ENCODE results near the gene BBLN. TPM values are rescaled to one million over a fixed set of nuclear protein-coding genes. Genes with fewer than 3 reads are reported as not detected.
A peak's percentile ranks its signal among the peaks of the same experiment; 100 is the strongest.

The BBLN gene
- total RNA-seq, 2 experiments from 2014 or later = 77.6 to 90.9 TPM

DNA sequence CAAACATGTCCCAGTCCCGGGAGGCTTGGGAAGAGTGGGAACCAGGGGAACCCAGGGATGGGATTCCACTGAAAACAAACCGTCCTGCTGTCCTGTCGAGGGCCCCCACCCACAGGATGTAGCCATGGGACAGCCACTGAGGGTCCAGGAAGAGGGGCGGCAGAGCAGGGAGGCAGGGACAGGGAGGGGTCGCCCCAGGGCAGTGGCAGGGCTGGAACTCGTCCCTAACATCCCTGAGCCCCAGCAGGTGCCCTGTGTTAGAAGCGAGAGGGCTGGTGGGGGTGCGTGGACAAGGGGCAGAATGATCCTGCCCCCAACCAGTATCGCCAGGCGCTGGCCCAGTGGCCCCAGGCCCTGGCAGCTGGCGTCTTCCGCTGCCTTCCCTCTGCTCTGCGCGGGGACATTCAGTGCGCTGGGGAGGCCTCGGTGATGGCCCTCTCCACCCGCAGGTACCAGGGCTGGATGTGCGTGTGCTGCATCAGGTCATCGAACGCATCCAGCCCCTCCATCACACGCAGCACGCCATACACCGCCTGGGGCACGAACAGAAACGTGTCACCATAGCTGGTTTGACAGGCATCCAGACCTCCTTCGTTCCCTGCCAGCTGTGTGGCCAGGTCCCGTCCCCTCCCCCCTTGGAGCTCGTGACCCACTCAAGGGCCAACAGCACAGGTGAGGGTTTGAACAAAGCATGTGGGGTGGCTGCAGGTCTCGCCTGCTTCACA lies 39.2 kb upstream of the BBLN start:
- POLR2A ChIA-PET = interaction anchor here (1.0 kb wide), 1 partner anchor 51 kb away, joined by 3 read pairs; no protein-coding TSS in a partner anchor
- no peak for ATAC-seq (ENCODE audit: low read depth)
- Mint-ChIP-seq H3K36me3 (peaks cover 4% of the 10 kb centered on the region), H3K9me3 (no peaks in the 10 kb centered on the region), H3K27ac (no peak overlapping the region), H3K4me1 (peaks cover 19% of the 10 kb centered on the region), H3K4me3 (no peak overlapping the region), H3K27me3 (no peaks in the 10 kb centered on the region)
- no peak for DNase-seq

DNA sequence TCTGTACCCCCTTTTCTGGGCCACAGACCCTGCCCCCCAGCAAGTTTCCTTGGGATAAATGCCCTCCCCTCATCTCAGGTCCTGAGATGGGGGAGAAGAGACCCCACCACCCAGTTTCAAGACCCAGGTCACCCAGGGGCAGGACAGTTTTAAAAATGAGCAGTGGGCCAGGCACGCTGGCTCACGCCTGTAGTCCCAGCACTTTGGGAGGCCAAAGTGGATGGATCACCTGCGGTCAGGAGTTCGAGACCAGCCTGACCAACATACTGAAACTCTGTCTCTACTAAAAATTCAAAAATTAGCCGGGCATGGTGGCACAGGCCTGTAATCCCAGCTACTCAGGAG lies 38.6 kb upstream of the BBLN start:
- Mint-ChIP-seq H3K27me3 (no peaks in the 10 kb centered on the region), H3K36me3 (peaks cover 4% of the 10 kb centered on the region), H3K4me1 (peaks cover 24% of the 10 kb centered on the region), H3K4me3 (no peak overlapping the region), H3K9me3 (no peaks in the 10 kb centered on the region), H3K27ac (no peak overlapping the region)
- ATAC-seq (ENCODE audit: low read depth) (no peak), DNase-seq (no peak)
- POLR2A ChIA-PET = no interaction called here

DNA sequence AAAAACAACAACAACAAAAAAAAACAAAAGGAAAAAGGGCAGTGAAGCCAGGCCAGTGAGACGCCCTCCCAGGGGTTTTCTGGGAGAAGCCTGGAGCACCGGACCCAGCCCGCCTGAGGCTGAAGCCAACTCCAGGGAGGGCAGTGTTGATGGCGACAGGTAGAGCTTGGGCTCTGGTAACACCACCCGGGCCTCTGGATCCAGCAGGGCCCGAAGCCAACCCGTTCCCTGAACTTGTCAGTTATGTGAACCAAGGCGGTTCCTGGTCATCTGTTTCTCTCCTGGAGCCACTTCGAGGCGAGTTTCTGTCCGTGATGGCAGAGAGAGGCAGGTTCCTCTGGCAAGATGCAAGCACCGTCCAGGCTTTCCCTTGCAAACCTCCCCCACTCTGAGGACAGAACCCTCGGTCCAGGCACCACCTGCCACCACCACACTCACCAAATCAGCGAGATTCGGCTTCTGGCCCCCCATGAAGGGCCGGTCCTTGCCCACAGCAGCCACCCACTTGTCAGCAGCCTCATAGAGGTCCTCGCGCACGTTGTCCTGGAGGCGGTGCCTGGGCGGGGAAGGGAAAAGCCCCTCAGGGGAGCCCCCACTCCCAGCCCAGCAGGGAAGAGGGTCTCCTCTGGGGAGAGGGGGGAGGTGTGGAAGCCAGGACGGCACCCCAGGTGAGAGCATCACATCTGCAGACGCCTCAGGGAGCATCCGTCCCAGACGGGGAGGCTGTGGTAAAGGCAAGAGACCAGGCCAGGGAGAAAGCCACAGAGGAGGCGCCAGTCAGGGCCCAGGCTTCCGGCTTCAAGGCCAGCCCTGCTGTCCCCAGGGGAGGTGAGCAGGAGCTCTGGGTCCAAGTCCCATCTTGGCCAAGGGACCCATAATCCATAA lies 37.9 kb upstream of the BBLN start:
- H3K27ac Mint-ChIP-seq = no peak overlapping the region
- DNase-seq = no peak
- no peak overlapping the region for H3K4me3 Mint-ChIP-seq
- peaks cover 24% of the 10 kb centered on the region for H3K4me1 Mint-ChIP-seq
- H3K36me3 Mint-ChIP-seq = peaks cover 4% of the 10 kb centered on the region
- no peak for ATAC-seq (ENCODE audit: low read depth)
- POLR2A ChIA-PET = interaction anchor here (0.6 kb wide), 1 partner anchor 64 kb away, joined by 3 read pairs; no protein-coding TSS in a partner anchor
- H3K27me3 Mint-ChIP-seq = no peaks in the 10 kb centered on the region
- no peaks in the 10 kb centered on the region for H3K9me3 Mint-ChIP-seq

DNA sequence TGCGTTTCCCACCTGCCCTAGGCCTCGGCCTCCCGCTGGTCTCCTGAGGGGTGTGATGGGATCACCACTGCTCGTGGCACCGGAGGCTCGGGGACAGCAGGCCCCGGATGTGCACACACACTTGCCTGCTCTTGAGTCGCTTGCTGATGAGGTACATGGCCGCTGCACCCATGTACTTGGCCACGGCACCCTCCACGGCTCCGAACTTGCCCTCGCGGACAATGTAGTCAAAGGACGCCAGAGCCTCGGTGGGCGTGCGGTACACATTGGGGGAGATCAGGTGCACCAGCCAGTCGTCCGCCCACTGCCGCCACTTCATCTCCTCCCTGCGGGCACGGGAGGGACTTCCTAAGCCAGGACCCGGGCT lies 37.3 kb upstream of the BBLN start:
- H3K4me1 Mint-ChIP-seq = peaks cover 20% of the 10 kb centered on the region
- H3K27ac Mint-ChIP-seq = no peak overlapping the region
- no peaks in the 10 kb centered on the region for H3K27me3 Mint-ChIP-seq
- H3K36me3 Mint-ChIP-seq = peaks cover 4% of the 10 kb centered on the region
- H3K9me3 Mint-ChIP-seq = no peaks in the 10 kb centered on the region
- DNase-seq (no peak), ATAC-seq (ENCODE audit: low read depth) (no peak)
- no peak overlapping the region for H3K4me3 Mint-ChIP-seq
- POLR2A ChIA-PET = interaction anchor here (0.6 kb wide), 1 partner anchor 64 kb away, joined by 3 read pairs; no protein-coding TSS in a partner anchor

DNA sequence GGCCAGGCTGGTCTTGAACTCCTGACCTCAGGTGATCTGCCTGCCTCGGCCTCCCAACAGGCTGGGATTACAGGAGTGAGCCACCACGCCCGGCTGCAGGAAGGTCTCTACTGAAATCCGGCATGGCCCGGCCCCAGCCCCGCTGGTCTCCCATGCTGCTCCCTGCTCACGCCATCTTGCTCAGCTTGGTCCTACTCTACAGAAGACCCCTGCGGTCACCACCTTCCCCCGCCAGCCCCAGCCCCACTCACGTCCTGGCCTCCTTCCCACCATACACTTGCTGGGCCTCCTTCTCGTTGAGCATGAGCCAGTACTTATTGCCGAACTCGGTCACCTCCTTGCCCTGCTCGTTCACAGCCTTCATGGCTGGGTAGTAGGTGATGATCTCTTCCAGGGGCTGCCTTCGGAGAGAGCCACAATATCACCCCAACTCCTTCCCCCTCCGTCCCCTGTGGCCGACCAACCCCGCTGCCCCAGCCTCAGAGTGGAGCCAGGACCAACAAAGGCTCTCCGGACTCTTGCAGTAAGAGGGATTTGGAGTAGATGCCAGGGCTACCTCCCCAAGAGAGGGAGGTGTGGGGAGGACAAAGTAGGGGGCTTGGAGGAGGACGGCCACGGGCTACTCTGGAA lies 36.5 kb upstream of the BBLN start:
- Mint-ChIP-seq H3K4me3 (no peak overlapping the region), H3K4me1 (peaks cover 17% of the 10 kb centered on the region), H3K27me3 (no peaks in the 10 kb centered on the region), H3K27ac (no peak overlapping the region), H3K36me3 (peaks cover 4% of the 10 kb centered on the region), H3K9me3 (no peaks in the 10 kb centered on the region)
- ATAC-seq (ENCODE audit: low read depth) (no peak), DNase-seq (no peak)
- POLR2A ChIA-PET = no interaction called here

DNA sequence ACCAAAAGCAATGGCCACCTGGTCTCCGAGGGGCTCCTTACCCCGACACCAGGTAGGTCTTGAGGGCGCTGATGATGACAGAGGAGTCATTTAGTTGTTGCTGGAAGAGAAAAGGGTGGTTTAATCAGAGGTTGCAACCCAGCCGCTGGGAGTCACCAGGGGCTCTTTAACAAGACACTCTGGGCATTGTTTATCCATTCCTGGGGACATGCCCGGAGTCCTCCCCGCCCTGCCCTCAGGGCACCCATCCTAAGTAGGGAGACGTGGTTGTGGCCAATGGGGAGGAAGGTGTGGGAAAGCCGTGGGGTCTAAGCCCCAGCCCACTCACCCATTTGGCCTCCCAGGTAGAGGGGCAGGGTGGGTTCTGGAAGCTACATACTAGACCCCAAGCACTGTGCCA lies 35.6 kb upstream of the BBLN start:
- no peak overlapping the region for H3K27ac Mint-ChIP-seq
- no peaks in the 10 kb centered on the region for H3K9me3 Mint-ChIP-seq
- H3K27me3 Mint-ChIP-seq = no peaks in the 10 kb centered on the region
- POLR2A ChIA-PET = interaction anchor here (1.0 to 1.2 kb wide), 2 partner anchors 35 to 66 kb away, joined by 3 read pairs; no protein-coding TSS in a partner anchor
- DNase-seq = no peak
- ATAC-seq (ENCODE audit: low read depth) = no peak
- peaks cover 21% of the 10 kb centered on the region for H3K4me1 Mint-ChIP-seq
- H3K4me3 Mint-ChIP-seq = no peak overlapping the region
- peaks cover 4% of the 10 kb centered on the region for H3K36me3 Mint-ChIP-seq

DNA sequence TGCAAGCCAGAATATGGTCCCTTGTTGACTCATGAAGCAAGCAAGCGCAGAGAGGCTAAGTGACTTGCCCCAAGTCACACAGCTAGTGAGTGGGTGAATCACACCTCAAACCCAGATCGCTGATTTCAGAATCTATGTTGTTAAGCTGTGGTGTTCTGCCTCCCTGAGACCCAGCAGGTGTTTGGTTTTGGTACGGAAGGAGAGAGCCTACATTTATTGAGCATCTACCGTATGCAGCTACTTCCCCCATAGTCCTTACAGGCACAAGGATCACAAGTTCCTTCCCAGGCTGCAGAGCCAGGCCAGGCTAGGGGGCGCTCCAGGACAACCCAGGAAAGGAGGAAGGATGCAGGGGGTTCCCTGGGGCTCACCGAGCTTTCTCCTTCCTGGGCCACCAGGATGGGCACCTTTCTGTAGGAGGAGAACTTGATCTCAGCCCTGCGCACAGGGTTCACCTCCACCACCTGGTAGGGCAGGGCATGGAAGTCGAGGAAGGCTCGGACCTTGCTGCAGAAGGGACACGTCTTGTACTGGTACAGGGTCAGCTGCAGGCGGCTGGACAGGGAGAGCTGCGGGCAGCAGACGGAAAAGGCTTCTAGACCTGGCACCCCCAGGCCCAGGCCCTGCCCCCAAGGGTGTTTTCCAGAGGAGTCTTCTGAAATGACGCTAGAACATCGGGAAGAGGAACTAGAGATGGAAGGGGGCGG lies 35.0 kb upstream of the BBLN start:
- ATAC-seq (ENCODE audit: low read depth) (no peak), DNase-seq (peak; percentile 59)
- Mint-ChIP-seq H3K27me3 (no peaks in the 10 kb centered on the region), H3K9me3 (no peaks in the 10 kb centered on the region), H3K4me3 (no peak overlapping the region), H3K36me3 (peaks cover 4% of the 10 kb centered on the region), H3K27ac (no peak overlapping the region), H3K4me1 (peaks cover 22% of the 10 kb centered on the region)
- POLR2A ChIA-PET = interaction anchor here (0.7 to 1.2 kb wide), 3 partner anchors 35 to 66 kb away, joined by 3 read pairs; no protein-coding TSS in a partner anchor

DNA sequence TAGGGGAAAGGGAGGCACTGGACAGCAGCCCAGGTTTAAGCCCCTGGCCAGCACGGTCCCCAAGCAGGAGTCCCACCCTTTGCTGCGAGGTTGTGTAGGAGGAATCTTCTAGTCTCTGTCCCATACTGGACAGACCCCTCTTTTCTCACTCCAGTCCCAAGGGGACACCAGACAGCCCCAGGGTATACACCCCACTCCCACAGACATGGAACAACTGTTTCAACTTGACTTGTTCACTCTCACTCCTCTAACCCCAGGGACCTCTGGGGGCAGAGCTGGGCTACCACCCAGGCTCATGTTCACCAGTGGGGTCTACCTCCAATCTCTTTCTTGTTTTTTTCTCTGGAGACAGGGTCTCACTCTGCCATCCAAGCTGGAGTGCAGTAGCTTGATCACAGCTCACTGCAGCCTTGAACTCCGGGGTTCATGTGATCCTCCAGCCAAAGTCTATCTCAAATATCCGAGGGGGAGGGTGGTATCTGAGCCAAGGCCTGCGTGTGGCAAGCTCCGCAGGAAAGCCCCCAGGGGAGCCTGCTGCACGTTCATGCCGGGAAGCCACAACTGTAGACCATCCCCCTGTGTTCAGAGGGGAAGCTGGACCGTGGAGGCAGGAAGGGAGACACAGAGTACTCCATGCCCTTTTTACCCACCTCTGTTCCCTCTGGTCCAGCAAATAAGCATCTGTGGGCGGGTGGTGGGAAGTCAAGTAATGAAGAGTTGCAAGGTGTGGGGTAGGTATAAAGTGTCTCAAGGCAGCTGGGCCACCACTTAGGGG lies 34.3 kb upstream of the BBLN start:
- H3K27ac Mint-ChIP-seq = peak overlapping the region; percentile 73
- ATAC-seq (ENCODE audit: low read depth) (no peak), DNase-seq (no peak)
- H3K4me1 Mint-ChIP-seq = peaks cover 23% of the 10 kb centered on the region
- no peaks in the 10 kb centered on the region for H3K27me3 Mint-ChIP-seq
- H3K4me3 Mint-ChIP-seq = peak overlapping the region; percentile 82
- H3K9me3 Mint-ChIP-seq = no peaks in the 10 kb centered on the region
- peaks cover 4% of the 10 kb centered on the region for H3K36me3 Mint-ChIP-seq
- POLR2A ChIA-PET = interaction anchor here (0.7 to 1.2 kb wide), 3 partner anchors 34 to 65 kb away, joined by 3 read pairs; no protein-coding TSS in a partner anchor

DNA sequence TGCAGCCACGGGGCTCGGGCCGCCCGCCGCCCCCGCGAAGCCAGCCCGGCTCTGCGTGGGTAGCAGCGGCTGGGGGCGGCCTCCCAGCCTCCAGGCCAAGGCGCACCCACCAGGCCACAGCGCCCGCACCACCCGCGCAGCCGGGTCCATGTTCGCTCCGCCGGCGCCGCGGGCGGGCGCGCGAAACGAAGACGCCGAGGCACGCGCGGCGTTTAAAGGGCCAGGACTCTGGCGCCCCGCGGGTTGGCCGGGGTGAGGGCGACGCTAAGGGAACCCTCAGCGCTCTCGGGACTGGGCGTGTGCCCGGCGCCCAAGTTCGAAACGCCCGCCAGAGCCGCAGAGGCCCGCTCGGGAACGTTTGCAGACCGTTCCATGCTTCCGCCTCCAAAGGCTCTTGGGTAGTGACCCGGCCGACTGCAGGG lies 32.5 kb upstream of the BBLN start, which contains the start of gene PTGES2:
TSS of gene PTGES2 (minus strand) at position 162 of the 422 bp plus-strand sequence. CDS start at position 150, 12 bp downstream.
- H3K4me1 Mint-ChIP-seq = peaks cover 23% of the 10 kb centered on the region
- DNase-seq (peak; percentile 92), ATAC-seq (ENCODE audit: low read depth) (peak; percentile 69)
- peak within 1 kb of the TSS; percentile 96 for H3K4me3 Mint-ChIP-seq
- H3K27me3 Mint-ChIP-seq = peaks cover 12% of the 10 kb centered on the region
- POLR2A ChIA-PET = interaction anchor here (0.6 to 1.1 kb wide), 3 partner anchors 10 to 165 kb away, joined by 3 to 7 read pairs (median 3); no protein-coding TSS in a partner anchor
- peak within 1 kb of the TSS; percentile 95 for H3K27ac Mint-ChIP-seq
- H3K9me3 Mint-ChIP-seq = no peaks in the 10 kb centered on the region
- peaks cover 4% of the 10 kb centered on the region for H3K36me3 Mint-ChIP-seq

DNA sequence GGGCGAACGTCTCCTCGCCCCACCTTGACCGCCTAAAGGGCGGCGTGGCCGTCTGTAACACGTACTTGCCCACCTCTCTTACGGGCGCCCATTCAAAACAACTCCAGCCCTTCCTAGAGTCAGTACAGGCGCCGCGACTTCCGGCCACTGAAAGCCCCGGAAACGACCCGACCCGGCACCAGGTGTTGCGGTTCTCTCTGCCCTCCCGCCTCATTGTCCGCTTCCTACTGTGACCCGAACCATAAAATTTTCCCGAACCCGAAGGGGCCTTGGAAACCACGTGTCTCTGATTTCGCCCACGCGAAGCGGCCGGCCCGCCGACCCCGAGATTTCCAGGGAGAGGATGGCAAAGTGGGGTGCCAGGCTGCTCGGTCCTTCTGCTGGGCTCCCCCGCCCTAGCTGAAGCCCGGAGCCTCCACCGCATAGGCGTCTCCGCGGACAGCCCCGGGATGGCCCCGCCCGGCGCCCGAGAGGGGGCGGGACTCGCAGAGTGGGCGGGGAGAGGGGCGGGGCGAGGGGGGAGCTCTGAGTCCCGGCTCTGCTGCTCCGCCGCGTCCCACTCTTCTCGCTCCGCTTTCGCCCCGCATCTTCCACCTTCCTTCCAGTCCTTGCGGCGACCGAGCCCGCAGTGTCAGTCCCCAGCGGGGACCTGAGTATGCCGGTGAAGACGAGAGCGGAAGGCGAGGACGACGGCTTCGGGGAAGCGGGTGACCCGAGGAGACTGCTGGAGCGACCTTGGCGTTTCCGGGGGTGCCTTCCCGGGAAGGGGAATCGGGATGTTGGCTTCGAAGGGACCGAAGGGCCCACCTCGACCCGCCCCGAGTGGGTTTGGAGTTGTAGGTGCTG lies 31.9 kb upstream of the BBLN start:
- Mint-ChIP-seq H3K9me3 (no peaks in the 10 kb centered on the region), H3K36me3 (peaks cover 4% of the 10 kb centered on the region), H3K27me3 (peaks cover 18% of the 10 kb centered on the region), H3K4me3 (peak overlapping the region; percentile 96), H3K4me1 (peaks cover 28% of the 10 kb centered on the region), H3K27ac (peak overlapping the region; percentile 95)
- DNase-seq (peak; percentile 96), ATAC-seq (ENCODE audit: low read depth) (peak; percentile 80)
- POLR2A ChIA-PET = interaction anchor here (0.9 to 1.2 kb wide), 8 partner anchors 10 to 242 kb away, joined by 3 to 7 read pairs (median 3); partner anchors contain the start of gene BBLN

DNA sequence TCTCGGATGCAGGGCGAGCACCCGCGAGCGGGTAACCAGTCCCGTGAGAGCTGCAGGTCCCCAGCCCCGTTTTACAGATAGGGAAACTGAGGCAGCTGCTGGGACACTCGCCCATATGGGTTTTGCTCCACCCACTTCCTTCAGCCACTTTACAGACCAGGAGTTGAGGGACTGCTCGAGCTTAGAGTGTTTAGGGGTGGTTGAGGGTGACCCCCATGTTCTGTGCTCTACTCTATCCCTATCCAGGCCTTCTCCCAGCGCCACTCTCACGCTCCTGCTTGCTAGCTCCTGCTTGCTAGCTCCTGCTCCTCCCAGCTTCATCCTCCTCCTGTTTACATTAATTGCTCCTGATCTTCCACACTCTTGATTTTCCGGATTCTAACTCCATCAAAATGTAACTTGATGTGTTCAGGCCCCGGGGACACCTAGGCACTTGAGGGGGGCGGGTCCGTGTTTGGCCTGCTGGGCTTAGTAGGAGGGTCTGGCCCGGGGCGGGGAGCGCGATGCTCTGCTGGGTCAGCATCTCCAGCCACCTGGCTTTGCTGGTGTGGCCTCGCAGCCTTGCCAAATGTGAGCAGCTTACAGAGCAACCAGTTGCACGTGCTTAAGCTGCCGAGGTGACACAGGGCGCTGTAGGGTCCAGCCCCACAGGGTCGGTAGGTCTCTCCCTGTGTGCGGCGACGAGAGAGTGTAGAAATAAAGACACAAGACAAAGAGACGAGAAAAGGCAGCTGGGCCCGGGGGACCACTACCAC lies 31.1 kb upstream of the BBLN start:
- DNase-seq = no peak
- POLR2A ChIA-PET = interaction anchor here (0.9 to 1.2 kb wide), 7 partner anchors 11 to 242 kb away, joined by 3 to 7 read pairs (median 3); partner anchors contain the start of gene BBLN
- Mint-ChIP-seq H3K27ac (peak overlapping the region; percentile 95), H3K4me1 (peaks cover 30% of the 10 kb centered on the region), H3K4me3 (peak overlapping the region; percentile 96), H3K36me3 (no peaks in the 10 kb centered on the region), H3K9me3 (no peaks in the 10 kb centered on the region), H3K27me3 (peaks cover 25% of the 10 kb centered on the region)
- no peak for ATAC-seq (ENCODE audit: low read depth)
